GM12873 (cell line): ENCODE data around the gene USH1C.
A peak's percentile ranks its signal among the peaks of the same experiment; 100 is the strongest.

ENCODE experiments used
- TF ChIP-seq, protein P1 (sequence below): IDR thresholded peaks from 2 replicates; pipeline ENCODE4 v1.5.1; 2012; ENCODE audit warnings: low read depth, mild to moderate bottlenecking, moderate library complexity, low read length, control low read depth; ENCODE audit not compliant: insufficient read depth; ENCODE audit errors: missing control alignments

USH1C gene

DNA sequence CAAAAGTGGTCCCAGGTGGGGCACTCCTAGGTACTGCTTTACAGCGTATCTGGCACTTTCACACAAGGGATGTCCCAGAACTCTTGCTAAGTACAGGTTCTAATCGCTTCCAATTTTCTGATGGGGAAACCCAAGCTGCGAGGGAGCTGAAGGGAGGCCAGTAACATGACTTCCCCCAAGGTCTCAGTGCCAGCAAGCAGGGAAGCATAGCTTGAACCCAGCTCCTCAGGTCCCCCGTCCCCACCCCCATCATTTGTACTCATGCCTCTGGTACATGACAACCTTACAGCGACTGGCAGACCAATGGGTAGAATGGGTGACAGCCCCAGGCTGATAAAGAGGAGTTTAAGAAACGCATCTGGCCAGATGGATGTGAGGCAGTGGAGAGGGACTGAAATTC, 66.9 kb downstream of the USH1C start:
- TF ChIP-seq, protein P1, sequence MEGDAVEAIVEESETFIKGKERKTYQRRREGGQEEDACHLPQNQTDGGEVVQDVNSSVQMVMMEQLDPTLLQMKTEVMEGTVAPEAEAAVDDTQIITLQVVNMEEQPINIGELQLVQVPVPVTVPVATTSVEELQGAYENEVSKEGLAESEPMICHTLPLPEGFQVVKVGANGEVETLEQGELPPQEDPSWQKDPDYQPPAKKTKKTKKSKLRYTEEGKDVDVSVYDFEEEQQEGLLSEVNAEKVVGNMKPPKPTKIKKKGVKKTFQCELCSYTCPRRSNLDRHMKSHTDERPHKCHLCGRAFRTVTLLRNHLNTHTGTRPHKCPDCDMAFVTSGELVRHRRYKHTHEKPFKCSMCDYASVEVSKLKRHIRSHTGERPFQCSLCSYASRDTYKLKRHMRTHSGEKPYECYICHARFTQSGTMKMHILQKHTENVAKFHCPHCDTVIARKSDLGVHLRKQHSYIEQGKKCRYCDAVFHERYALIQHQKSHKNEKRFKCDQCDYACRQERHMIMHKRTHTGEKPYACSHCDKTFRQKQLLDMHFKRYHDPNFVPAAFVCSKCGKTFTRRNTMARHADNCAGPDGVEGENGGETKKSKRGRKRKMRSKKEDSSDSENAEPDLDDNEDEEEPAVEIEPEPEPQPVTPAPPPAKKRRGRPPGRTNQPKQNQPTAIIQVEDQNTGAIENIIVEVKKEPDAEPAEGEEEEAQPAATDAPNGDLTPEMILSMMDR = no peak

DNA sequence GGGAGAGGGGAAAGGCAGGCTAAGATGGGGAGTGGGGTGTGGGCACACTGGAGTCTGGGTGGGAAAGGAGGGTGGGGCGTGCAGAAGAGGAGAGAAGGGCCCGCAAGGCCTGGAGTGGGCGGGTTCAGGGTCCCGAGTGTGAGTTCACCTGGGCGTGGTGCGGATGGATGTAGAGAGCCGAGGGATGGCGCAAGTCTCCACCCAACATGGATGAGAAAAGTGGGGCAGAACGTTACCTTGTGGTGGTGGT, 67.2 kb downstream of the USH1C start:
- TF ChIP-seq, protein P1 = no peak

DNA sequence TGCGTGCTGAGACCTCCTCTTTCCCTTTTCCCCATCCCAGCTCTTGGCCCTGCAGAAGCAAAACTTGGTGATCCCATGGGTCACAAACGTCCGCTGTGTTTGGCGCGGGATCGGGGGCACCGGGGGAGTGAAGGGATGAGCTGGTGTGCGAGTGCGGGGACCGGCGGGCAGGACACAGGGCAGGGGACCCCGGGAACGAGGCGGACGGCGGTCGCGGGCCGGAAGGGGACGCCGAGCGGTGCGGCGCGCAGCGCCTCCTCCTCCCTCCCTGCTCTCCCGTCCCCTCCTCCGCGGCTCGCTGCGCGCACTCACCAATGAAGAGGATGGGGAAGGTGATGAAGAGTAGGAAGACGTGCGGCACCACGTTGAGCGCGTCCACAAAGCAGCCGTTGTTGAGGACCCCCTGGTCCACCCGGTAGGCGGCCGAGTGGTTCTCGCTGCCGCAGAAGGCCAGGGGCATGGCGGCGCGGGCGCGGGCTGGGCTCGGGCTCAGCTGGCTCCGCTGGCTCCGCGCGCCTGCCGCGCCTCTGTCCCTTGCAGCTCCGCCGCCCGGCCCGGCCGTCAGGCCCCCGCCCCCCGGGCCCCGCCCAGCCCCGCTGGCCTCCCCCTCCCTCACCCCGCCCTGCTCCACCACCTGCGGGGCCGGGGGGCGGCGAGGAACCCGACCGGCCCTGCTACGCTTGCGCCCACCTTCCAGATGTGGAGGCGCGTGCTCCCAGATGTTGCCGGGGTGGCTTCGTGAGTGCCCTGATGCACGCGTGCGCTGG, 67.7 kb downstream of the USH1C start, which contains the start of gene ABCC8:
TSS of gene ABCC8 (minus strand) at position 529 of the 767 bp plus-strand sequence. CDS start at position 460, 69 bp downstream.
- TF ChIP-seq, protein P1 = no peak

DNA sequence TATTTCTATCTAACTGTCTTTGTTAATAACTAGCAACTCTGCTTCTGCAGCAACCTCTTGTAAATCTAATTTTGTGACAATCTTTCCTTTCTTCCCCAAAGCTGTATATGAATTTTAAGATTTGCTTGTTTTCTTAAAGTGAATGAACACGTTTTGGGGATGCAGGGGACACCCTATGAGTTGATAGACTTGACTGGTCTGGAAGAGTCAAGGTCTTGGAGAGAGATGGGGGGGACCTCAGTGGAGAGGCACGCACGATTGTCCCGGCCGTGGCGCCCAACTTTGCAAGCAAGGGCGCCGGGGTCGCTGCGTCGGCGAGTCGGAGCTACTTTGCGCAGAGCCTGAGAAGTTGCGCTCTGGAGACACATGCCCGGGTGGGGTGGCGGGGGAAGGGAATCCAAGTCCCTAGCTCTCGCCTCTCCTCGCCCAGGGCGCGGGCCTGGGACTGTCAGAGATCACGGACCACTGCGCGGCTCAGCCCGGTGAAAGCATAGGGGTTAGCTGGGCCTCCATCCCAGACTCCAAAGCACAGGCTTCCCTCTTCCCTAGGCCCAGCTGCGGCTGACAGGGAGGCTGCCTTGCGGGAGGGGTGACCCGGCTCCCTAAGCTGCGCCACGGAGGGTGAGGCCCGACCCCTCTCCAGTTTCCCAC, 68.4 kb downstream of the USH1C start:
- TF ChIP-seq, protein P1 = no peak

DNA sequence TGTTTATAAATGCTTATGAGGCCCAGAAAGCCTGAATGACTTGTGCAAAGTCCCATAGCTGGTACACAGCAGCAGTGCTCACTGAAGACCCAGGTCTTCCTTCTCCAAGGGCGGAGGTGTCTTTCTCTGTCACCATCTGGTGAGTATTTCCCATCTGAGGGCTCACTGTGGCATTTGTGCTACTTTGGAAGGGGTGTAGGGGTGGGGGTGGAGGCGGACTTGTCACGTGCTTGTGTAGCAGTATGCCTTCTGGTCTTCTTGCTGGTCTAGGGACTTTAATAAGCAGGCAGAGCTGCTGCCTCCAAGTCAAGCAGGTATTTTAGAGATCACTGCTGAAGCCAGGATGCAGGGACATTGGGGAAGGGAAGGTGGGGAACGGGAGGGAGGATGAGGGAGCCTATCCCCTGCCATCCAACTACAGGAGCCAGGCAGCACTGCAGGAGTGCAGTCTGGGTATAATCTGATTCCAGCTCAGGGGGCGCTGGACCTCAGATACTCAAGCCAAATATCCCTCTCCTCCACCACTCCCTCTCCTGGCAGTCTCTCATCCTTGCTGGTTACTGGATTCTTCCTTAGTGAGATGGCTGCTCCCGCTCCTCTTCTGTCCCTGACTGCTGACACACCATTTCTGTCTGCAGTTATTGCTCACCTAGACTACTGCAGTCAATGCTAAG, 71.0 kb downstream of the USH1C start:
- TF ChIP-seq, protein P1 = peak; percentile 19

DNA sequence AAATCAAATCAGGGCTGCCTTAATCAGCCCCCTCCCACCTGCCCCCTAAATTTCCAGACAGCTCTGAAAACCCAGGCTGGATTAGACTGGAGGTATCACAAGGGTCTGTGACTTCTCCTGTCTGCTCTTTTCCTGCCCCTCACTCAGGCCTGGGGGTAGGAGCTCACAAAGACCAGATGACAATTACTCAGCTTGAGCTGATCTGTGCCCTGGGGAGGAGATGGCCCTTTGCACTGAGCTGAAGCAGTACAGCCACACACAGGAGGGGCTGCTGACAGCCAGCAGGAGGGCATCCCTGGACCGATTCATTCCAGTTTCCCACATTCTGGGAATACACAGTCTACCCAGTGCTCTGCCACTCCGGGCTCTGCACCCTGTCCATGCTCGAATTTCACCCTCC, 71.7 kb downstream of the USH1C start:
- TF ChIP-seq, protein P1 = no peak

DNA sequence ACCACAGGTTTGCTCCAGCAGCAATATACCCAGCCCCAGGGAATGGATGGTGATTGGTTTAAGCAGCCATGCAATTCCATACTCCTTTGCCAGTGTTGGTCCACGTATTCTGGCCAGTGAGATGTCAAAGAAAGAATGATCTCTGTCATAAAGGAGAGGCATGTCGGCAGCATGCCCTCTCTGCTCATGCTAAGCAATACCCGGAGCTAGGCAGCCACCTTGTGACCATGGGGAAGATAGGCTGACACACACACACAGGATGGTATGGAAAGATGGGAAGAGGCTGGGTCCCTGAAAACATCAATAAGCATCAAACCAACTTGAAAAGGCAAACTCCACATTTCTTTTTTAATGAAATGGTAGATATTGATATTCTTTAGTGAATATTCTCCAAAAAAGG, 72.7 kb downstream of the USH1C start:
- TF ChIP-seq, protein P1 = peak; percentile 11
